ENCODE measurements around the gene NRN1L.
"Not testable (repeated sequence)": the region's sequence is repeated elsewhere in the genome, so short reads cannot be mapped to it uniquely, and the experiment has no call there.

NRN1L gene

GRCh38 chr16:67884684-67885083, at the start of gene NRN1L:
TSS of gene NRN1L (plus strand) at chr16:67884885. CDS start at chr16:67884904, 19 bp downstream.
- no peak for TF ChIP-seq CTCF (IDR thresholded peaks at IDR 0.05; ENCODE audit: low read length, missing control alignments)
- H3K4me3 ChIP-seq (replicated peaks; ENCODE audit: low read depth, low read length), result no peak within 1 kb of the TSS
- DNase-seq (ENCODE audit: low read depth), result peak; percentile 91

GRCh38 chr16:67837190-67837589, 47.5 kb upstream of the NRN1L start:
- not testable (repeated sequence) for H3K4me3 ChIP-seq (replicated peaks; ENCODE audit: low read depth, low read length)

GRCh38 chr16:67837811-67838210, 46.9 kb upstream of the NRN1L start:
- no peak for TF ChIP-seq CTCF (IDR thresholded peaks at IDR 0.05; ENCODE audit: low read length, missing control alignments)
- no peak overlapping the region for H3K4me3 ChIP-seq (replicated peaks; ENCODE audit: low read depth, low read length)
- DNase-seq (ENCODE audit: low read depth), result no peak

More at GRCh38 chr16:67837190-67837589, 47.5 kb upstream of the NRN1L start:
- not testable (repeated sequence) for DNase-seq (ENCODE audit: low read depth)

- no peak for TF ChIP-seq CTCF (IDR thresholded peaks at IDR 0.05; ENCODE audit: low read length, missing control alignments)
- peak overlapping the region; percentile 95 for H3K4me3 ChIP-seq (replicated peaks; ENCODE audit: low read depth, low read length)
- DNase-seq (ENCODE audit: low read depth), result no peak
Observed at GRCh38 chr16:67841198-67841815, 43.4 kb upstream of the NRN1L start.

- peak within 1 kb of the TSS; percentile 95 for H3K4me3 ChIP-seq (replicated peaks; ENCODE audit: low read depth, low read length)
- peak; percentile 96 for DNase-seq (ENCODE audit: low read depth)
- peak; percentile 80 for TF ChIP-seq CTCF (IDR thresholded peaks at IDR 0.05; ENCODE audit: low read length, missing control alignments)
Observed at GRCh38 chr16:67841816-67842508, 42.7 kb upstream of the NRN1L start, which contains the start of gene THAP11. TSS of gene THAP11 (plus strand) at chr16:67842320. CDS start at chr16:67842555, 235 bp downstream.

- peak overlapping the region; percentile 95 for H3K4me3 ChIP-seq (replicated peaks; ENCODE audit: low read depth, low read length)
- DNase-seq (ENCODE audit: low read depth), result peak; percentile 56
- TF ChIP-seq CTCF (IDR thresholded peaks at IDR 0.05; ENCODE audit: low read length, missing control alignments), result peak; percentile 43
Observed at GRCh38 chr16:67842509-67843342, 42.0 kb upstream of the NRN1L start.

- no peak for TF ChIP-seq CTCF (IDR thresholded peaks at IDR 0.05; ENCODE audit: low read length, missing control alignments)
- H3K4me3 ChIP-seq (replicated peaks; ENCODE audit: low read depth, low read length), result peak overlapping the region; percentile 95
- no peak for DNase-seq (ENCODE audit: low read depth)
Observed at GRCh38 chr16:67843343-67843765, 41.3 kb upstream of the NRN1L start.
